Large intestine (tissue), 3 donors: Measurements from ENCODE around the gene CHST6. TPM values are rescaled to one million over a fixed set of nuclear protein-coding genes. Genes with fewer than 3 reads are reported as not detected.
"Not testable (repeated sequence)": the region's sequence is repeated elsewhere in the genome, so short reads cannot be mapped to it uniquely, and the experiment has no call there.

Experiments
- DNase-seq, 2 donors: peaks; one replicate each; pipeline versions ENCODE4 v3.0.0 to v3.0.0-alpha.2; 2013
- H3K27ac ChIP-seq: one replicate; pipeline ENCODE4 v1.5.1; 2013; ENCODE audit warnings: low read length
- H3K27me3 ChIP-seq: 2 replicates; pipeline ENCODE4 v1.6.1; 2013; ENCODE audit warnings: low read length; ENCODE audit not compliant: control insufficient read depth, insufficient read depth
- H3K36me3 ChIP-seq: 2 replicates; pipeline ENCODE4 v1.6.1; 2013; ENCODE audit warnings: low read length; ENCODE audit not compliant: control insufficient read depth, insufficient read depth
- H3K4me1 ChIP-seq: one replicate; pipeline ENCODE4 v1.6.1; 2013; ENCODE audit warnings: low read length; ENCODE audit not compliant: control insufficient read depth, insufficient read depth
- H3K4me3 ChIP-seq: one replicate; pipeline ENCODE4 v1.5.1; 2013; ENCODE audit warnings: low read length
- H3K9me3 ChIP-seq: one replicate; pipeline ENCODE4 v1.6.1; 2013; ENCODE audit warnings: mild to moderate bottlenecking, low read depth, low read length, moderate library complexity; ENCODE audit not compliant: control insufficient read depth
- WGBS: methylation state at CpG from one replicate; pipeline ENCODE4 v1.1.5; 2013; ENCODE audit warnings: low lambda C conversion rate; ENCODE audit not compliant: insufficient coverage; 5-methylcytosine and 5-hydroxymethylcytosine counted together
- polyA plus RNA-seq: library from polyadenylated mRNA; unstranded; fragments of 120-200 nt; gene quantifications from one replicate; pipeline ENCODE4 v1.2.1, GENCODE V29; 2013

CHST6 gene
- polyA plus RNA-seq, 1 donor: 3.3 TPM

GRCh38 chr16:75460446-75460845 is 34.8 kb downstream of the CHST6 start:
- no peaks in the 10 kb centered on the region for H3K27me3 ChIP-seq
- H3K4me1 ChIP-seq: peaks cover 19% of the 10 kb centered on the region
- H3K36me3 ChIP-seq: no peaks in the 10 kb centered on the region
- no CpG with 5 or more reads among the region's 1 CpG for WGBS
- H3K27ac ChIP-seq: no peak overlapping the region
- H3K4me3 ChIP-seq: no peak overlapping the region
- no peaks in the 10 kb centered on the region for H3K9me3 ChIP-seq
- no peak for DNase-seq

- Histone ChIP-seq H3K27me3 (no peaks in the 10 kb centered on the region), H3K27ac (no peak overlapping the region), H3K4me1 (peaks cover 19% of the 10 kb centered on the region), H3K4me3 (no peak overlapping the region), H3K9me3 (no peaks in the 10 kb centered on the region), H3K36me3 (no peaks in the 10 kb centered on the region)
- WGBS: no CpG with 5 or more reads among the region's 4 CpGs
- DNase-seq: no peak
Observed at GRCh38 chr16:75459691-75460090, 35.5 kb downstream of the CHST6 start.

GRCh38 chr16:75458439-75458838 is 36.8 kb downstream of the CHST6 start:
- Histone ChIP-seq H3K9me3 (no peaks in the 10 kb centered on the region), H3K27ac (peak overlapping the region; percentile 59), H3K4me1 (peaks cover 20% of the 10 kb centered on the region), H3K4me3 (no peak overlapping the region), H3K27me3 (no peaks in the 10 kb centered on the region), H3K36me3 (no peaks in the 10 kb centered on the region)
- WGBS: no CpG with 5 or more reads among the region's 2 CpGs
- DNase-seq: peak in 1 of 2 donors; percentile 70

- Histone ChIP-seq H3K36me3 (no peaks in the 10 kb centered on the region), H3K9me3 (no peaks in the 10 kb centered on the region), H3K27me3 (no peaks in the 10 kb centered on the region), H3K4me1 (peaks cover 24% of the 10 kb centered on the region), H3K4me3 (no peak overlapping the region), H3K27ac (peak overlapping the region; percentile 59)
- peak in 1 of 2 donors; percentile 31 for DNase-seq
- WGBS: 29% methylated on average over 3 of the region's 4 CpGs
Observed at GRCh38 chr16:75458029-75458428, 37.2 kb downstream of the CHST6 start.

GRCh38 chr16:75457485-75458021 is 37.7 kb downstream of the CHST6 start:
- Histone ChIP-seq H3K36me3 (no peaks in the 10 kb centered on the region), H3K9me3 (no peaks in the 10 kb centered on the region), H3K4me3 (no peak overlapping the region), H3K27me3 (no peaks in the 10 kb centered on the region), H3K4me1 (peaks cover 28% of the 10 kb centered on the region), H3K27ac (peak overlapping the region; percentile 59)
- no peak for DNase-seq
- no CpG with 5 or more reads among the region's 5 CpGs for WGBS

GRCh38 chr16:75456971-75457370 is 38.3 kb downstream of the CHST6 start:
- H3K27me3 ChIP-seq: no peaks in the 10 kb centered on the region
- H3K27ac ChIP-seq: no peak overlapping the region
- H3K36me3 ChIP-seq: no peaks in the 10 kb centered on the region
- no peak overlapping the region for H3K4me3 ChIP-seq
- no peak for DNase-seq
- H3K4me1 ChIP-seq: peaks cover 31% of the 10 kb centered on the region
- 43% methylated on average over 1 of the region's 1 CpG for WGBS
- H3K9me3 ChIP-seq: no peaks in the 10 kb centered on the region

GRCh38 chr16:75456486-75456885 is 38.8 kb downstream of the CHST6 start:
- not testable (repeated sequence) for H3K4me3 ChIP-seq, H3K9me3 ChIP-seq, H3K36me3 ChIP-seq, H3K27ac ChIP-seq, DNase-seq, H3K27me3 ChIP-seq
- no CpG with 5 or more reads among the region's 4 CpGs for WGBS
- peaks cover 30% of the 10 kb centered on the region for H3K4me1 ChIP-seq

GRCh38 chr16:75455677-75456076 is 39.6 kb downstream of the CHST6 start:
- Histone ChIP-seq H3K27me3 (no peaks in the 10 kb centered on the region), H3K4me3 (no peak overlapping the region), H3K36me3 (peaks cover 10% of the 10 kb centered on the region), H3K4me1 (peaks cover 28% of the 10 kb centered on the region), H3K9me3 (no peaks in the 10 kb centered on the region), H3K27ac (no peak overlapping the region)
- no CpG with 5 or more reads among the region's 5 CpGs for WGBS
- no peak for DNase-seq

GRCh38 chr16:75452464-75453190 is 42.6 kb downstream of the CHST6 start:
- Histone ChIP-seq H3K4me3 (no peak overlapping the region), H3K9me3 (no peaks in the 10 kb centered on the region), H3K27ac (peak overlapping the region; percentile 55), H3K27me3 (no peaks in the 10 kb centered on the region), H3K4me1 (peaks cover 15% of the 10 kb centered on the region), H3K36me3 (peaks cover 28% of the 10 kb centered on the region)
- DNase-seq: peak in 1 of 2 donors; percentile 69
- 25% methylated on average over 1 of the region's 12 CpGs for WGBS

- DNase-seq: no peak
- Histone ChIP-seq H3K27ac (no peak overlapping the region), H3K9me3 (no peaks in the 10 kb centered on the region), H3K4me1 (no peaks in the 10 kb centered on the region), H3K4me3 (no peak overlapping the region), H3K36me3 (peaks cover 28% of the 10 kb centered on the region), H3K27me3 (no peaks in the 10 kb centered on the region)
Observed at GRCh38 chr16:75446416-75446815, 48.8 kb downstream of the CHST6 start.

GRCh38 chr16:75445298-75445697 is 49.9 kb downstream of the CHST6 start:
- 100% methylated on average over 1 of the region's 5 CpGs for WGBS
- Histone ChIP-seq H3K4me3 (no peak overlapping the region), H3K27ac (no peak overlapping the region), H3K9me3 (no peaks in the 10 kb centered on the region), H3K4me1 (no peaks in the 10 kb centered on the region), H3K27me3 (no peaks in the 10 kb centered on the region), H3K36me3 (peaks cover 17% of the 10 kb centered on the region)
- no peak for DNase-seq
